Osteoblast (primary cell): ENCODE data around the gene TTLL5. TPM values are rescaled to one million over a fixed set of nuclear protein-coding genes. Genes with fewer than 3 reads are reported as not detected.

Source experiments
- DNase-seq: peaks from one replicate; pipeline ENCODE4 v3.0.0; 2011; ENCODE audit warnings: low spot score, mixed read lengths; ENCODE audit not compliant: insufficient read length; ENCODE audit errors: missing footprints
- H2AFZ ChIP-seq: 2 replicates; pipeline ENCODE4 v1.6.0; 2011; ENCODE audit warnings: mild to moderate bottlenecking, low read length
- H3K27ac ChIP-seq: 2 replicates; pipeline ENCODE4 v1.5.1; 2011; ENCODE audit warnings: mild to moderate bottlenecking, low read depth, low read length, moderate library complexity
- H3K27me3 ChIP-seq: 2 replicates; pipeline ENCODE4 v1.6.0; 2012; ENCODE audit warnings: mild to moderate bottlenecking, control low read depth, inconsistent platforms, low read length, moderate library complexity; ENCODE audit not compliant: insufficient read depth
- H3K36me3 ChIP-seq: 2 replicates; pipeline ENCODE4 v1.5.1; 2011; ENCODE audit warnings: mild to moderate bottlenecking, low read length, control low read depth, moderate library complexity; ENCODE audit not compliant: insufficient read depth
- H3K4me1 ChIP-seq: 2 replicates; pipeline ENCODE4 v1.5.1; 2011; ENCODE audit warnings: mild to moderate bottlenecking, low read length, control low read depth, moderate library complexity; ENCODE audit not compliant: insufficient read depth
- H3K4me2 ChIP-seq: 2 replicates; pipeline ENCODE4 v1.6.0; 2011; ENCODE audit warnings: mild to moderate bottlenecking, low read length; ENCODE audit not compliant: insufficient read depth
- H3K4me3 ChIP-seq: fragments of 200-600 bp; sonication (generic); 3 replicates; pipeline ENCODE4 v1.5.1; 2012; ENCODE audit warnings: mild to moderate bottlenecking, low read length, inconsistent platforms; ENCODE audit not compliant: insufficient read depth
- H3K79me2 ChIP-seq: 2 replicates; pipeline ENCODE4 v1.6.0; 2012; ENCODE audit warnings: mild to moderate bottlenecking, low read length, control low read depth, inconsistent platforms; ENCODE audit not compliant: insufficient read depth
- H3K9me3 ChIP-seq: 2 replicates; pipeline ENCODE4 v1.5.1; 2011; ENCODE audit warnings: low read depth, low read length, control low read depth
- H4K20me1 ChIP-seq: 2 replicates; pipeline ENCODE4 v1.6.0; 2012; ENCODE audit warnings: mild to moderate bottlenecking, low read length, control low read depth; ENCODE audit not compliant: insufficient read depth
- CTCF ChIP-seq: IDR thresholded peaks from 2 replicates; pipeline ENCODE4 v1.5.1; 2011; ENCODE audit warnings: mild to moderate bottlenecking, low read depth, low read length, moderate library complexity; ENCODE audit errors: extremely low read depth
- total RNA-seq: library from RNA; depleted of rRNA; stranded (reverse); fragments of >200 nt; gene quantifications from 2 replicates; pipeline ENCODE4 v1.2.3, GENCODE V29; 2012

TTLL5 gene
- total RNA-seq, 1 donor: 30.4 TPM

- Histone ChIP-seq H3K79me2 (no peaks in the 10 kb centered on the region), H2AFZ (no peak overlapping the region), H3K27me3 (no peaks in the 10 kb centered on the region), H3K9me3 (no peaks in the 10 kb centered on the region), H3K4me3 (no peak overlapping the region), H4K20me1 (no peaks in the 10 kb centered on the region), H3K27ac (no peak overlapping the region), H3K4me2 (no peak overlapping the region), H3K36me3 (peaks cover 7% of the 10 kb centered on the region), H3K4me1 (peaks cover 13% of the 10 kb centered on the region)
- TF ChIP-seq CTCF: no peak
- no peak for DNase-seq
Measured at GRCh38 chr14:75717729-75718128, 56.7 kb downstream of the TTLL5 start.

- peak; percentile 17 for DNase-seq
Measured at GRCh38 chr14:75718199-75718598, 57.2 kb downstream of the TTLL5 start.

GRCh38 chr14:75720116-75720515, 59.1 kb downstream of the TTLL5 start:
- H3K4me3 ChIP-seq: no peak overlapping the region
- H3K36me3 ChIP-seq: peaks cover 7% of the 10 kb centered on the region
- H3K4me1 ChIP-seq: peaks cover 20% of the 10 kb centered on the region
- H4K20me1 ChIP-seq: no peaks in the 10 kb centered on the region
- TF ChIP-seq CTCF: no peak
- no peak for DNase-seq
- H3K9me3 ChIP-seq: no peaks in the 10 kb centered on the region
- H3K27ac ChIP-seq: no peak overlapping the region
- no peak overlapping the region for H3K4me2 ChIP-seq
- no peaks in the 10 kb centered on the region for H3K27me3 ChIP-seq
- H2AFZ ChIP-seq: no peak overlapping the region
- no peaks in the 10 kb centered on the region for H3K79me2 ChIP-seq

More at GRCh38 chr14:75718199-75718598, 57.2 kb downstream of the TTLL5 start:
- peaks cover 7% of the 10 kb centered on the region for H3K36me3 ChIP-seq
- H3K4me1 ChIP-seq: peaks cover 13% of the 10 kb centered on the region
- H3K4me3 ChIP-seq: no peak overlapping the region
- no peak overlapping the region for H2AFZ ChIP-seq
- no peaks in the 10 kb centered on the region for H3K9me3 ChIP-seq
- no peak overlapping the region for H3K4me2 ChIP-seq
- no peaks in the 10 kb centered on the region for H4K20me1 ChIP-seq
- no peaks in the 10 kb centered on the region for H3K27me3 ChIP-seq
- no peak overlapping the region for H3K27ac ChIP-seq
- TF ChIP-seq CTCF: no peak
- no peaks in the 10 kb centered on the region for H3K79me2 ChIP-seq

GRCh38 chr14:75720842-75721498, 59.9 kb downstream of the TTLL5 start:
- Histone ChIP-seq H3K9me3 (no peaks in the 10 kb centered on the region), H3K4me3 (peak overlapping the region; percentile 46), H2AFZ (peak overlapping the region; percentile 69), H3K4me1 (peaks cover 22% of the 10 kb centered on the region), H3K79me2 (no peaks in the 10 kb centered on the region), H3K27me3 (no peaks in the 10 kb centered on the region), H3K27ac (peak overlapping the region; percentile 52), H4K20me1 (no peaks in the 10 kb centered on the region), H3K36me3 (peaks cover 7% of the 10 kb centered on the region), H3K4me2 (peak overlapping the region; percentile 67)
- peak; percentile 17 for DNase-seq
- TF ChIP-seq CTCF: no peak
